ACHN (cell line): ENCODE measurements around the gene ZNF311.
A peak's percentile ranks its signal among the peaks of the same experiment; 100 is the strongest.
"Not testable (repeated sequence)": the region's sequence is repeated elsewhere in the genome, so short reads cannot be mapped to it uniquely, and the experiment has no call there.

Source experiments
- DNase-seq: peaks from one replicate; pipeline ENCODE4 v3.0.0-alpha.2; 2015
- in situ Hi-C: cut with HindIII; loops from 2 replicates; pipeline ENCODE4 v1.10.0; 2017; ENCODE audit warnings: low sequenced_read_pairs, low pct_ligation_motif_present, low pct_unique_long_range_greater_than_20kb

Gene ZNF311

GRCh38 chr6:28985462-28986164, 19.5 kb downstream of the ZNF311 start:
- DNase-seq: peak; percentile 96
- in situ Hi-C loops: no loop called here

DNA sequence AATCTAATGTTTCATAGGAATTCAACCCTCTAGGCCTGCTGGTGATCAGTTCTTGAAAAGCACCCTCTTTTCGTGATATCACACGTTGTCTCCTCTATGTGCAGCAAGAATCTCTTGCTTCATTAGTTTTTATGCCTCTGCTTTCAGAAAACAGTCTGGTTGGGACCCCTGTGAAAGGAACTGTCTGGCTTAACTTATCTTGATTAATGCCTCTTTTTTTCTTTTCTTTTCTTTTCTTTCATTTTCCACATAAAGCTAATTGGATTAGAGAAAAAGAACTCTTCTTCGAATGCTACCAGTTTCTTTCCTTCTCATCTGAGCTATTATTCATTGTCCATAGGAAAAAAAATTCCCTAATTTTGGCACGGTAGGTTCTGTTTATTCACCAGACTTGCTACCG, 21.3 kb downstream of the ZNF311 start:
- in situ Hi-C loops: no loop called here
- DNase-seq: no peak

DNA sequence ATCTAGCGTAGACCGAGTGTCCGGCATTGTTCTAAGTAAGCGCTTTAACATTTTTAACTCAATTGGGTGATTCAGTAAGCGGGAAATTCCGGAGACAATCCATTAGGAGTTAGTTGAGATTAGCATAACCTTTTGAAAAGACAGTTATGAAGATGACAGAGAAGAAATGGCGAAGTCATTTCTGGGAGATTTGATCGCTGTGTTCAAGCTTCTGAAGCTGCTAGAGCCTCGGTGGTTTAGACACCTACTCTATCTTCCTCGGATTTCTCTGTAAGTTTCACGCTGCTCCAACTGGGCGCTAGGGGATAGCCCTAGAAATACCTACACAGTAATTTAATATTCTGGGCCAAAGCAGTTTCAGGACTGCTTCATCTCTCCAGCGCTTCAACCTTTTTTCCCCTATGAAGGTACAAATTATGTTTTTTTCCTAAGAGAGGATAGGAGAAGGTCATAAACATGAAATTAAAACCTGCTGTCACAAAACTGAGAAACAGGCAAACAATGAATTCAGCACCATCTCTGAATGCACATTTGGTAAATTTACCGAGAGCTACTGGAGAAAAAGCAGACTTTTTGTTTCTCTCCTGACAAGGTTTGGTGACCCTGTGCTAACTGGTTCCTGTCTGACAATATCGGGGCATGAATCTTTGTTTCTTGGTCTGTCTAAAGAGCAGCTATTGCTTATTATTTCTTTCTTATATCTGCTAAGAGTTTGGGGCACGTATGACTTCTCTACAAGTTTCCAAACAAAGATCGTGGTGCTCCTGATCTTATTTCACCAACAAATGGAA, 22.4 kb downstream of the ZNF311 start:
- in situ Hi-C loops: no loop called here
- peak; percentile 74 for DNase-seq

GRCh38 chr6:28981833-28982475, 23.2 kb downstream of the ZNF311 start:
- peak; percentile 73 for DNase-seq
- in situ Hi-C loops: no loop called here

GRCh38 chr6:28981431-28981832, 23.7 kb downstream of the ZNF311 start:
- in situ Hi-C loops: no loop called here
- DNase-seq: peak; percentile 73

GRCh38 chr6:28980852-28981430, 24.2 kb downstream of the ZNF311 start:
- in situ Hi-C loops: no loop called here
- DNase-seq: peak; percentile 87

DNA sequence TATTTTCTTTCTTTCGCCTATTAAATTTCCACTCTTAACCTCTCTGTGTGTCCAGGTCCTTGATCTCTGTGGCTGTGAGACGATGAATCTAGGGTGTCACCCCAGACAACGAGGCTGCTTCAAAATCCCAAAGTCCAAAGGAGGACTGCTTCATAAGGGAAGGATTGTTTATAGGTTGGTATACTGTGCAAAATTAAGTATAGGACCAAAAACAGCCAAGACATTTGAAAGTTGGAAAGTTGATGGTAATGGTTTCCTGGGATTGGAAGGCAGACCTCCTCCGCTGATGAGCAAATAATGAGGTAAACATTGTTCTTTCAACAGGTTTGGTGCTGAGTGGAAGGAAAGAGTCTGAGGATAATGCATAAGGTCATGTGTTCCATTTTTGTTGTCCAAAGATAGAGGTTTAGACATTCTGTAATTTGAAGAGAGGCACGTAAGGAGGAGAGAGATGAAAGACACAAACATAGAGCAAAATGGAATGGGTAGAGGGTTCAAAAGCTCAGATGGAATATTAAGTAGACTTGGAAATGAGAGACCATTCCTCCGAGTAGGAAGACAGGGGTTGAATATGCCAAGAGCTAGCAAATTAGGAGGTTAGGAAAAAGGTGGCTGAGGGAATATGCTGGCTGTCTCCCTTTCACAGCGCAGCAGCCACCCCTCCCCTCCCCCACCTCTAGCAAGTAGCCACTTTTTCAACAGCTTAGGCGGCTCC, 24.8 kb downstream of the ZNF311 start:
- in situ Hi-C loops: no loop called here
- DNase-seq: peak; percentile 20

GRCh38 chr6:28979679-28980078, 25.4 kb downstream of the ZNF311 start:
- DNase-seq: no peak
- in situ Hi-C loops: no loop called here

GRCh38 chr6:28978959-28979561, 26.1 kb downstream of the ZNF311 start:
- DNase-seq: no peak
- in situ Hi-C loops: no loop called here

DNA sequence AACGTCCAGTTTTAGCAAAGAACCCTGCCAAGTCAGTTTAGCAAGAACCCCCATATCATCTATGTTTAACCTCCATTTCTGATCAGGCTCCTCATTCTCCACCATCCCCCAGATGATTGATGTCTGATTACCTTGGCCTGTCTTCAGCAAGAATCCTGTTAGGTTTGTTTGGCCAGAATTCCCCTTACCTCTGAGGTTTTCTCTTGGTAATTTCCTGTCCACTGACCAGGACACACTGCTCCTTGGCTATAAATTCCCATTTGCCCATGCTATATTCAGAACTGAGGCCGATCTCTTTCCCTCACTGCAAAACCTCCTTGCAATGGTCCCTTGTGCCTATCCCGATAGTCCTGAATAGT, 27.0 kb downstream of the ZNF311 start:
- in situ Hi-C loops: no loop called here
- no peak for DNase-seq

DNA sequence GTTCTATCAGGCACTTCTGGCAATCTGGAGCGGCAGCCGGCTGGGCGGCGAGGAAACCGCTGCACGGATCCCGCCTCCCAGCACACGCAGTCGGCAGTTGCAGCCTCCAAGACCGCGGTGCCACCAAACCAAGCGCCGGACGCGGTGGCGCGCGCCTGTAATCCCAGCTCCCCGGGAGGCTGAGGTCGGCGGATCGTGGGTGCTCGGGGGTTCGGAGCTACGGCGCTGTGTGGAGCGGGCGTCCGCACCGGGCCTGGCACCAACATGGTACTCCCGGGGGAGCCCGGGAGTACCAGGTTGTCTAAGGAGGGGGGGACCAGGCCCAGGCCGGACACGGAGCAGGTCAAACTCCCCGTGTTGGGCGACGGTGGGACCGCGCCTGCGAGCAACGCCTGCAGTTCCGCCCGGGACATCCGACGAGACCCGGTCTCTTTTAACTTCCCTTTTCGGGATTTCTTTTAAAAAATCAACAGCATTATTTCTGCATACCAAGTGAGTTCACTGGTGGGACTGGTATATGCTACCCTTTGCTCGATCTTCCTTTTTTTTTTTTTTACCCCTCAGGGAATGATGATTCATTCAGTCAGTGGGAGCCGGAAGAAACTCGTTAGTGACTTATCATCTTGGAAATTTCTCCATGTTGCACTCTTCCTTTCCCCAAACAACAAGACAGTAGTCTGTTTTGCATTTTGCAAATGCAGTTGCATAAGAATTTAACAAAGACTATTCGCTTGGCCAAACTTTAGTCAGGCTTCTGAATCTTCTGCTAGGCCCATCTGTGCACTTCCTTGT, 27.6 kb downstream of the ZNF311 start:
- DNase-seq: no peak

DNA sequence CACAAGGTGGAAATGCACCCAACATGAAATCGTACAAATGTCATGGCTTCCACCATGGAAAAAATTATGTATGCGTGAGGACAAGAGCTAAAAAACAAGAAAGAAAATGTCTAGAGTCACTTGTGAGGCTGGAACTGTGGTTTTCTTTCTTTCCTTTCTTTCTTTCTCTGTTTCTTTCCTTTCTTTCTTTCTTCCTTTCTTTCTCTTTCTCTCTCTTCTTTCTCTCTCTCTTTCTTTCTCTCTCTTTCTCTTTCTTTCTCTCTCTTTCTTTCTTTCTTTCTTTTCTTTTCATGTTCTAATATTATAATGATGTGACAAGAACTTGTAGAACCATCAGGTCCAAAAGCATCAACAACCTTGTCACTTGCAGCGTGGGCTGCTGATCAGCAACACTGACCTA, 28.4 kb downstream of the ZNF311 start:
- in situ Hi-C loops: no loop called here
- no peak for DNase-seq

More for the DNA sequence above, 27.6 kb downstream of the ZNF311 start:
- in situ Hi-C loops: no loop called here

DNA sequence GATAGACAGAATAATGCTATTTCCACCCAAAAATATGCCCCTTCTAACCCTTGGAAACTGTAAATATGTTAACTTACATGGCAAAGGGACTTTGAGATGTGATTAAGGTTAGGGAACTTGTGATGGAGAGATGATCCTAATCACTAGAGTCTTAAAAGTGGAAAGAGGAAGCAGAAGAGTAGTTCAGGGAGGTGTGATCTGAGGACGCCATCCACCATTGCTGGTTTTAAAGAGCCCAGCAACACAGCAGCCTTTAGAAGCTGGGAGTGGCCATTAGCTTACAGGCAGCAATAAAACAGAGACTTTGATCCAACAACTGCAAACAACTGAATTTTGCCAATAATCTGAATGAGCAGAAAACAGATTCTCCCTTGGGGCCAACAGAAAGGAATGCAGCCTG, 30.6 kb downstream of the ZNF311 start:
- DNase-seq: no peak
- in situ Hi-C loops: no loop called here

DNA sequence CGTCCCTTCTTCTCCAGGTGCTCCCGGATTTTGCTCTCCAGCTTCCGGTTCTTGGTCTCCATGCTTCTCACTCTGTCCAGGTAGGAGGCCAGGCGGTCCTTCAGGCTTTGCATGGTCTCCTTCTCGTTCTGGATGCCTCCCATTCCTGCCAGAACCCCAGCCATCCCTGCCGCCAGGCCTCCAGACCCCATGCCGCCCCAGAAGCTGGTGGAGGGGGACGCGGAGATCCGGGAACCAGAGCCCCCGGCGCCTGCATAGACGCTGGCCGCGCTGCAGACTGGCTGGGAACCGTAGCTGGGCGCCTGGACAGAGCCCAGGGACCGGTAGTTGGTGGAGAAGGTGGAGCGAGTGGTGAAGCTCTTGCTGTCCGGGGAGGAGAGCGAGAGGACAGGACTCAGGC, 35.1 kb downstream of the ZNF311 start:
- in situ Hi-C loops, DNase-seq: not testable (repeated sequence)

GRCh38 chr6:28969129-28969528, 36.0 kb downstream of the ZNF311 start:
- in situ Hi-C loops: no loop called here
- no peak for DNase-seq

DNA sequence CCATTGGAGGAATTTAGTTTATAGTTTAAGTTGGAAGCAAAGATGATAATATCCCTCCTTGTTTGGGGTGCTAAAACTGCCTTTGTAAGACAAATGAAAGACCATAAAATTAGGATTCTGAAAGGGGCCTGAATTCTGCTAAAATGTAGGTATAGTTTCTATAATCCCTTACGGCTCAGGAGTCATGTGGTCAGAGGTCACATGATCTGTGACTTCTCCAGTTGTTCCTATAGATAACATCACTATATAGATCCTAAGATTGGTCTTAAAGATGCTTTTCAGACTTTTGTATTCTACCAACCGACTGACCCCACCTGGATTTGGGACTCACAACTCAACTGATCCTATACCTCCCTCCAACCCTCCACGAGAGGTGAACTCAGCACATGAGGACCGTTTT, 36.6 kb downstream of the ZNF311 start:
- in situ Hi-C loops: no loop called here
- DNase-seq: no peak

- in situ Hi-C loops: no loop called here
- no peak for DNase-seq
Measured at GRCh38 chr6:28965706-28966105, 39.4 kb downstream of the ZNF311 start.
